Fibroblast of lung (primary cell): Measurements from ENCODE around the gene HEMK1.

ENCODE experiments used
- EZH2 ChIP-seq: IDR thresholded peaks from 2 replicates; pipeline ENCODE4 v1.5.1; 2012; ENCODE audit warnings: low read length, control low read depth, mild to moderate bottlenecking; ENCODE audit errors: missing control alignments
- TF ChIP-seq, protein P1 (sequence below), 2 donors: IDR thresholded peaks in 1 of 2; conservative IDR thresholded peaks in 1 of 2; 1 replicate in 1 of 2; 2 replicates in 1 of 2; pipeline ENCODE4 v1.5.1; 2011 to 2012; ENCODE audit warnings: low read length in 2 of 2, control low read depth in 1 of 2, inconsistent platforms in 1 of 2, low read depth in 1 of 2, mild to moderate bottlenecking in 1 of 2

DNA sequence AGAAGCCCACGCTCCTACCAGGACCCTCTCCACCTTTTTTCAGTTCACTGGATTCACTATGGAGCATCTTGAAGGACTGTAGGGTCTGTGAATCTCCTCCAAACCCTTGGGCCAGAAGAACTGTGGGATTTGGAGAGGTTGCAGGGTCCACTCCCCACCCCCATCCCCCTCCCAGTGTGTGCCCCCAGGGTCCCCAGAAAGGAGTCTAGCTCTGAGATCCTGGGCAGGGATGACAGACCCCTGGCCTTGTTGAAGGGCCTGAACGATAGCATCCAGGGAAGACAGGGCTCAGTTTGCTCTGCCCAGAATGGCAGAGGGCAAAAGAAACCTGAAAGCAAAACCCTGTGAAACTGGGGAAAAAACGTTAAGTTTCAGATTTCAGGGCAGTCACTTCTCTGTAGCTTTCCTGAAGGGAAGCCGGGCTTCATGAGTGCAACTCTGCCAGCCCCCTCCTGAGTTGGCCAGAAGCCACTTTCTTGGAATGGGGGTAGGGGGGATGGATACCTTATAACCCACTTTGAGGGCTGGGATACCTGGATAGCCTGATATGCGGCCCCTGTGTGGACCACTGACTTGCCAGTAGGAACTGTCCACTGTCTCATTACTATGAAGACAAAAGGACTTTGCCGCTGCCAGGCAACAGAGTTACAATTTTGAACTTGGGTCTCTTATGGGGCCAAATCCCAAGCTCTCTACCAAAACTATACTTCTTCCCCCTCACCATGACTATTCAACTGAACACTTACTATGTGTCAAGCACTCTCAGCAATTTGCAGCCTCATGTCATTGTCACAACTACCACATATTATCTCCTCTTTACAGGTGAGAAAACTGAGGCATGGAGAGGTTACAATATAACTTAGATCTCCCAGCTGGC, 43.9 kb downstream of the HEMK1 start:
- TF ChIP-seq, protein P1, sequence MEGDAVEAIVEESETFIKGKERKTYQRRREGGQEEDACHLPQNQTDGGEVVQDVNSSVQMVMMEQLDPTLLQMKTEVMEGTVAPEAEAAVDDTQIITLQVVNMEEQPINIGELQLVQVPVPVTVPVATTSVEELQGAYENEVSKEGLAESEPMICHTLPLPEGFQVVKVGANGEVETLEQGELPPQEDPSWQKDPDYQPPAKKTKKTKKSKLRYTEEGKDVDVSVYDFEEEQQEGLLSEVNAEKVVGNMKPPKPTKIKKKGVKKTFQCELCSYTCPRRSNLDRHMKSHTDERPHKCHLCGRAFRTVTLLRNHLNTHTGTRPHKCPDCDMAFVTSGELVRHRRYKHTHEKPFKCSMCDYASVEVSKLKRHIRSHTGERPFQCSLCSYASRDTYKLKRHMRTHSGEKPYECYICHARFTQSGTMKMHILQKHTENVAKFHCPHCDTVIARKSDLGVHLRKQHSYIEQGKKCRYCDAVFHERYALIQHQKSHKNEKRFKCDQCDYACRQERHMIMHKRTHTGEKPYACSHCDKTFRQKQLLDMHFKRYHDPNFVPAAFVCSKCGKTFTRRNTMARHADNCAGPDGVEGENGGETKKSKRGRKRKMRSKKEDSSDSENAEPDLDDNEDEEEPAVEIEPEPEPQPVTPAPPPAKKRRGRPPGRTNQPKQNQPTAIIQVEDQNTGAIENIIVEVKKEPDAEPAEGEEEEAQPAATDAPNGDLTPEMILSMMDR (conservative IDR thresholded peaks at IDR 0.05 in 1 of 2, IDR thresholded peaks at IDR 0.05 in 1 of 2; ENCODE audit: low read depth in 1 of 2, low read length in 2 of 2): no peak
- TF ChIP-seq EZH2: no peak
